Tibial nerve (tissue), 4 donors: ENCODE data around the gene SORCS2. TPM values are rescaled to one million over a fixed set of nuclear protein-coding genes. Genes with fewer than 3 reads are reported as not detected.

Experiments
- DNase-seq, 2 donors: peaks; one replicate each; pipeline ENCODE4 v3.0.0-alpha.2; 2019; ENCODE audit warnings: low spot score in 2 of 2
- H3K27ac ChIP-seq, 4 donors: fragments of 200-600 bp; sonication (generic) in 3 of 4; one replicate each; pipeline ENCODE4 v1.5.1; 2017 to 2019; ENCODE audit warnings: mild to moderate bottlenecking in 1 of 4
- H3K27me3 ChIP-seq, 2 donors: fragments of 200-600 bp; sonication (generic) in 1 of 2; one replicate each; pipeline versions ENCODE4 v1.5.1 to v1.6.0; 2017 to 2019
- H3K36me3 ChIP-seq, 3 donors: fragments of 200-600 bp; sonication (generic); one replicate each; pipeline ENCODE4 v1.5.1; 2018 to 2019
- H3K4me1 ChIP-seq, 4 donors: fragments of 200-600 bp; sonication (generic) in 3 of 4; one replicate each; pipeline ENCODE4 v1.5.1; 2017 to 2019
- H3K4me3 ChIP-seq, 4 donors: fragments of 200-600 bp; sonication (generic) in 3 of 4; one replicate each; pipeline ENCODE4 v1.5.1; 2017 to 2019; ENCODE audit warnings: mild to moderate bottlenecking in 1 of 4, moderate library complexity in 1 of 4
- H3K9me3 ChIP-seq, 4 donors: fragments of 200-600 bp; sonication (generic) in 3 of 4; one replicate each; pipeline ENCODE4 v1.5.1; 2017 to 2019
- CTCF ChIP-seq, 5 experiments: fragments of 200-600 bp in 3 of 5; fragments of 450-650 bp in 2 of 5; sonication (generic) in 3 of 5; IDR thresholded peaks; one replicate each; pipeline ENCODE4 v1.5.1; 2016 to 2019; ENCODE audit warnings: antibody characterized with exemption in 5 of 5, mild to moderate bottlenecking in 3 of 5, moderate library complexity in 2 of 5
- EP300 ChIP-seq, 2 donors: sonication (generic); formaldehyde crosslinking; IDR thresholded peaks; one replicate each; pipeline ENCODE4 v1.6.1; 2017; ENCODE audit warnings: antibody characterized with exemption in 2 of 2, mild to moderate bottlenecking in 1 of 2
- POLR2A ChIP-seq, 2 donors: fragments of 450-650 bp; IDR thresholded peaks; one replicate each; pipeline ENCODE4 v1.6.1; 2017; ENCODE audit warnings: antibody characterized with exemption in 2 of 2, mild to moderate bottlenecking in 2 of 2, moderate library complexity in 2 of 2
- WGBS, 2 donors: methylation state at CpG; one replicate each; pipeline ENCODE4 v1.1.5; 2018; 5-methylcytosine and 5-hydroxymethylcytosine counted together
- total RNA-seq, 4 donors: library from RNA; depleted of rRNA; stranded (reverse); fragments of >200 nt; gene quantifications; one replicate each; pipeline ENCODE4 v1.1.0, GENCODE V29; 2016

Gene SORCS2
- total RNA-seq, 4 donors from 2014 or later, result 15.6 to 48.9 (median 38.3) TPM

GRCh38 chr4:7777017-7777710 is 584.8 kb downstream of the SORCS2 start:
- peaks cover 0 to 49% (median 12%) of the 10 kb centered on the region in 4 donors for H3K4me1 ChIP-seq
- no peaks in the 10 kb centered on the region for H3K27me3 ChIP-seq
- no peak overlapping the region for H3K4me3 ChIP-seq
- 96 to 97% methylated on average over 16 to 17 of the region's 17 CpGs for WGBS, 2 donors
- TF ChIP-seq POLR2A (IDR thresholded peaks at IDR 0.05) (no peak), CTCF (IDR thresholded peaks at IDR 0.05) (no peak), EP300 (IDR thresholded peaks at IDR 0.05) (no peak)
- DNase-seq, result no peak
- no peak overlapping the region for H3K27ac ChIP-seq
- peaks cover 0 to 51% (median 0%) of the 10 kb centered on the region in 3 donors for H3K36me3 ChIP-seq
- no peaks in the 10 kb centered on the region for H3K9me3 ChIP-seq

- Histone ChIP-seq H3K4me1 (peaks cover 0 to 50% (median 14%) of the 10 kb centered on the region in 4 donors), H3K27ac (peak overlapping the region; percentile 45 to 89 (median 66))
Measured at GRCh38 chr4:7777871-7778509, 585.7 kb downstream of the SORCS2 start.

GRCh38 chr4:7778510-7779431 is 586.4 kb downstream of the SORCS2 start:
- Histone ChIP-seq H3K4me1 (peaks cover 0 to 46% (median 14%) of the 10 kb centered on the region in 4 donors), H3K9me3 (no peaks in the 10 kb centered on the region), H3K4me3 (peak overlapping the region; percentile 11 to 41 (median 32)), H3K36me3 (peaks cover 0 to 39% (median 0%) of the 10 kb centered on the region in 3 donors), H3K27me3 (no peaks in the 10 kb centered on the region), H3K27ac (peak overlapping the region; percentile 45 to 89 (median 66))
- no peak for DNase-seq
- TF ChIP-seq EP300 (IDR thresholded peaks at IDR 0.05), result no peak
- no peak for TF ChIP-seq CTCF (IDR thresholded peaks at IDR 0.05)
- TF ChIP-seq POLR2A (IDR thresholded peaks at IDR 0.05), result no peak
- 45 to 51% methylated on average over 21 to 24 of the region's 24 CpGs for WGBS, 2 donors

More at GRCh38 chr4:7777871-7778509, 585.7 kb downstream of the SORCS2 start:
- WGBS, 2 donors, result 91 to 93% methylated on average over 10 of the region's 10 CpGs
- H3K4me3 ChIP-seq, result peak overlapping the region in 2 of 4 donors; percentile 11 to 39
- H3K9me3 ChIP-seq, result no peaks in the 10 kb centered on the region
- no peak for DNase-seq
- TF ChIP-seq CTCF (IDR thresholded peaks at IDR 0.05), result no peak
- TF ChIP-seq POLR2A (IDR thresholded peaks at IDR 0.05), result no peak
- no peak for TF ChIP-seq EP300 (IDR thresholded peaks at IDR 0.05)
- no peaks in the 10 kb centered on the region for H3K27me3 ChIP-seq
- peaks cover 0 to 43% (median 0%) of the 10 kb centered on the region in 3 donors for H3K36me3 ChIP-seq

- WGBS, 2 donors, result 34 to 40% methylated on average over 5 of the region's 5 CpGs
- no peak for TF ChIP-seq CTCF (IDR thresholded peaks at IDR 0.05)
- peak in 1 of 2 donors; percentile 16 for TF ChIP-seq EP300 (IDR thresholded peaks at IDR 0.05)
- no peak for TF ChIP-seq POLR2A (IDR thresholded peaks at IDR 0.05)
- Histone ChIP-seq H3K27me3 (no peaks in the 10 kb centered on the region), H3K4me1 (peaks cover 0 to 46% (median 14%) of the 10 kb centered on the region in 4 donors), H3K4me3 (peak overlapping the region in 3 of 4 donors; percentile 24 to 41 (median 39)), H3K36me3 (peaks cover 0 to 39% (median 0%) of the 10 kb centered on the region in 3 donors), H3K9me3 (no peaks in the 10 kb centered on the region), H3K27ac (peak overlapping the region; percentile 45 to 89 (median 66))
- DNase-seq, result no peak
Measured at GRCh38 chr4:7779432-7779768, 587.1 kb downstream of the SORCS2 start.
